Measurements from ENCODE around the gene ACTR3.

DNA sequence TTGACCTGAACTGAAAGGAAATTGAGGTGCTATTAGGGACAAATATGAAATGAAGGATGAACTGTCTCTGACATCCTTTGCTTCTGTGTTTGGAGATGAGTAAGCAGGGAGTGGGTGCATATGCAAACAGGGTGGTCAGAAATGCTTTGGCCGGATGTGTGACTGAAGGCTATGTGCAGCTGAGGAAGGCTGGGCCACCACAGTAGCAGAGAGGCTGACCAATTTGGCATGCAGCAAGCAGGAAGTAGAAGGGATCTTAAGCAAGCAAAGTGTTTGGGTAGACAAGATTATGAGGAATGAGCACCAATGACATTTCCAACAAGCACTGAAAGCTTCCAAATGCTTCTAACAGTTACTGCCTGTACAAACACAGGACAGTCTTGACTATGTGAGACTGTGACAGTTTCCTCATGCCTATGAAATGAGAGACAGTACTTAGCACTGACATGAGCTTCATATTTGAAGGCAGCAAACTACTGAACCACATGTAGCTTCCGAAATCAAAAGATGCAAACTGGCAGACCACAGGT, 3.3 kb upstream of the ACTR3 start:
- TF ChIP-seq, protein P1, sequence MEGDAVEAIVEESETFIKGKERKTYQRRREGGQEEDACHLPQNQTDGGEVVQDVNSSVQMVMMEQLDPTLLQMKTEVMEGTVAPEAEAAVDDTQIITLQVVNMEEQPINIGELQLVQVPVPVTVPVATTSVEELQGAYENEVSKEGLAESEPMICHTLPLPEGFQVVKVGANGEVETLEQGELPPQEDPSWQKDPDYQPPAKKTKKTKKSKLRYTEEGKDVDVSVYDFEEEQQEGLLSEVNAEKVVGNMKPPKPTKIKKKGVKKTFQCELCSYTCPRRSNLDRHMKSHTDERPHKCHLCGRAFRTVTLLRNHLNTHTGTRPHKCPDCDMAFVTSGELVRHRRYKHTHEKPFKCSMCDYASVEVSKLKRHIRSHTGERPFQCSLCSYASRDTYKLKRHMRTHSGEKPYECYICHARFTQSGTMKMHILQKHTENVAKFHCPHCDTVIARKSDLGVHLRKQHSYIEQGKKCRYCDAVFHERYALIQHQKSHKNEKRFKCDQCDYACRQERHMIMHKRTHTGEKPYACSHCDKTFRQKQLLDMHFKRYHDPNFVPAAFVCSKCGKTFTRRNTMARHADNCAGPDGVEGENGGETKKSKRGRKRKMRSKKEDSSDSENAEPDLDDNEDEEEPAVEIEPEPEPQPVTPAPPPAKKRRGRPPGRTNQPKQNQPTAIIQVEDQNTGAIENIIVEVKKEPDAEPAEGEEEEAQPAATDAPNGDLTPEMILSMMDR (IDR thresholded peaks at IDR 0.05): no peak
- peak in 1 of 2 donors; percentile 9 for TF ChIP-seq POLR2AphosphoS5 (IDR thresholded peaks at IDR 0.05)
